KBM-7 (cell line): ENCODE data around the gene TLE2.
"Not testable (repeated sequence)": the region's sequence is repeated elsewhere in the genome, so short reads cannot be mapped to it uniquely, and the experiment has no call there.

Experiments used
- DNase-seq: peaks from one replicate; pipeline ENCODE4 v3.0.0-alpha.2; 2015
- in situ Hi-C: fragments of 300-500 bp; cut with MboI; formaldehyde crosslinking; loops from 2 replicates; pipeline ENCODE4 v1.14.3; 2020; ENCODE audit warnings: low sequenced_read_pairs, low pct_unique_long_range_greater_than_20kb, mixed read lengths

TLE2 gene

DNA sequence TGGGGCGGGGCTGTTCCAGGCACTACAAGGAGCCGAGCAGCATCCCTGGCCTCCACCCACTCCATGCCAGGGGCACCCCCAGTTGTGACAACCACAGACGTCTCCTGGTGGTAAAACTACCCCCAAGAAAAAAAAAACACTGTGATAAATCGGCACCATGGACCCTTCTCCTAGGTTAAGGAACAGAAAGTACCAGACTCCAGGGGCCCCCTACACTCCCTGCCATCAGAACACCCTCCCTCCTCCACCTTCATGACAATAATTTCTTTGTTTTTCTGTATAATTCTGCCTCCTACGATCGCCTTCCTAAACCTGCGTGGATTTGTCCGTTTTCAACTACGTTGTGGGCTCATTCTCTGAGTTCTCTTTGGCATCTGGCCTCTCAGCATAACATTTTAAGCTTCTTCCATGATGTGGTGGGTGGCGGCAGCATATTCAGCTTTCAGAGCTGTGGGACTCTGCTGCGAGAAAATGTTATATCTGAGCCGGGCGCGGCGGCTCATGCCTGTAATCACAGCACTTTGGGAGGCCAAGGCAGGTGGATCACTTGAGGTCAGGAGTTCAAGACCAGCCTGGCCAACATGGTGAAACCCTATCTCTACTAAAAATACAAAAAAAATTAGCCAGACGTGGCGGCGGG is 8.6 kb downstream of the TLE2 start:
- in situ Hi-C loops: no loop called here
- no peak for DNase-seq

DNA sequence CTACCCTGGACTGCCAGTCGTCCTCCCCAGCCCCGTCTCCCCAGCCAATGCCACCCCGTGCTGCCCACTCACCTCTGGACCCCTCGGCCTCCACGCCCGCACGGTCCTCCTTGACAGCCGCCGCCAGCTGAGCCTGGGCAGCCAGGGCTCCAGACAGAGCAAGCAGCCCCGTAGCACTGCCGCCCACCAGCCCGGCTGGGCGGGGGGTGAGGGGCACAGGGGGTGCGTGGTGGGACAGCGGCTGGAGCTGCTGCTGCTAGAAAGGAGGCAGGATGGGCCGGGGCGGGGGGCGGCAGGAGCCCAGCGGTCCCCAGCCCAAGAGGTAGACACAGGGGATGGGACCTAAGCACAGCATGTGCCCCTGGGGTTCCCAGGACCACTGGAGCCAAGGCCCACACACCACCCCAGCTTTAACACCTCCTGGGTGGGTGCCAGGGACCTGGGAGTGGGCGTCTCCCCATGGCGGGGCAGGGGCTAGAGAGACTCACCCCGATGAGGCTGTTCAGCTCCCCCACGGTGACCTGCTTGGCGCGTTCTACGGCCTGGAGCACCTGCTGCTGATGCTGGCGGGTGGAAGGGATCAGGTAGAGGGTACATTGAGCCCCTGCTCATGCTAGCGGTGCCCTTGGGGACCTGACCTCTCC is 9.7 kb downstream of the TLE2 start:
- no peak for DNase-seq
- in situ Hi-C loops: no loop called here

GRCh38 chr19:3017923-3018322 is 11.2 kb downstream of the TLE2 start:
- DNase-seq: no peak
- in situ Hi-C loops: no loop called here

- no peak for DNase-seq
- in situ Hi-C loops: no loop called here
Measured at GRCh38 chr19:3015126-3016057, 13.7 kb downstream of the TLE2 start.

GRCh38 chr19:3014135-3014534 is 14.9 kb downstream of the TLE2 start:
- DNase-seq: no peak
- in situ Hi-C loops: no loop called here

DNA sequence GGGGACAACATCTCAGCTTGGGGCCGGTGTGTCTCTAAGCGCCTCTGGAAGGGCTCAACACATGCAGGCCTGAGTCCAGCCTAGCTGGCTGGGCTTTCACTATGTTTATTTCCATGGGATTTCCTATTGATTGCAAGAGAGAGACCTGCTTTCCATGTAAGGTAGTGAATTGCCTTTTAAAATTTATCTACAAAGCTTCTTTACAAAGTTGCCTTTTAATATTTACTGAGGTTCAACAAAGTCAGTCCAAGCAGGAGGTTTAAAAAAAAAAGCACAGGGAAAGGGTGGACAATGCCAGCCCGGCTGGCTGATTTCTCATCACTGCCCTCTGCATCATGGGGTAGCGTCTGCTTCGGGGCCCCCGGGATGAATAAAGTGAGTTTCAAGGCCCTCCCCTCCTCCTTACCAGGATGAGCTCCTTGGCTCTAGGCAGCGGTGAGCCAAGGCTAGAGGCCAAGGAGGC is 15.8 kb downstream of the TLE2 start:
- in situ Hi-C loops: no loop called here
- DNase-seq: no peak

DNA sequence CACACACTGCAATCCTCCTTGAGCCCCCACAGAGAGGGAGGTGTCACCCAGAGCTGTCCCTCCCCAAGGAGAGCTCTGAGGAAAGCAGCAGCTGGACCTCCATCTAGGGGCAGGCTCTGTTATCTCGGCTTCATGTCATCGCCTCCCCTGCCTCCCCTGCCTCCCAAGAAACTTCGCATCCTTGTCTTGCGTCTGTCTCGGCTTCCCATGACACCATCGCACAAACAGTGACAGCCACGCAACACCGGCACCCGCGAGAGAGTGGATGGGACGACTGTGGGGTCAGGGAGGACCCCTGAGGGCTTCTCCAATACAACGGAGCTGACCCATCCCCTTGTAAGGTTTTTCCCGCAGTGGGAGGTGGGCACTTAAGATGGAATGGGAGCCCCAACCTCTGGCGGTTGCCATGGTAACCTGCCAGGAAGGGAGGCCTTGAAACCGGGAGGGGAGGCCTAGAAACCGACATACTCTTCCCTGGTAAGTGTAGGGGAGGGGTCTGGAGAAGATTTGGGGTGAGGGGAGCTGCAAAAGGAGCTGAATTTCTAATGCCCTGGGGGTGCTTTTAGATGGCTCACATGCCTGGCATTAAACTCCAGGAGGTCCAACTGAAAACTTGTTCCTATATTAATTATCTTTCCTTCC is 16.3 kb downstream of the TLE2 start:
- no peak for DNase-seq

GRCh38 chr19:3012059-3012458 is 17.0 kb downstream of the TLE2 start:
- in situ Hi-C loops, DNase-seq: not testable (repeated sequence)

More for the DNA sequence above, 16.3 kb downstream of the TLE2 start:
- in situ Hi-C loops: no loop called here

GRCh38 chr19:3010871-3011270 is 18.2 kb downstream of the TLE2 start:
- DNase-seq: no peak
- in situ Hi-C loops: no loop called here

- in situ Hi-C loops: no loop called here
- DNase-seq: no peak
Measured at GRCh38 chr19:3008994-3009393, 20.1 kb downstream of the TLE2 start.

DNA sequence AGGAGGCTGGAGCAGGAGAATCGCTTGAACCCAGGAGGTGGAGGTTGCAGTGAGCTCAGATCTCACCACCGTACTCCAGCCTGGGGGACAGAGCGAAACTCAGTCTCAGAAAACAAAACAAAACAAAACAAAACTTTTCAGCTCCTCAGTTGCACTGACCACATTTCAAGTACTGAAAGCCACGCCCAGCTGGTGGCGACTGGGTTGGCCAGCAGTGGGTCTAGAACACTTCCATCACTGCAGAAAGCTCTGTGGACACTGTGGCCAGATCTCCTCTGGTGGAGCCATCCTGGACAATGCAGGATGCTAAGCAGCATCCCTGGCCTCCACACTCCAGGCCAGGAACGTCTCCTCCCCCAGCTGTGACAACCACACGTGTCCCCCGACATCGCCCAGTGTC is 21.1 kb downstream of the TLE2 start:
- in situ Hi-C loops: no loop called here
- DNase-seq: no peak

DNA sequence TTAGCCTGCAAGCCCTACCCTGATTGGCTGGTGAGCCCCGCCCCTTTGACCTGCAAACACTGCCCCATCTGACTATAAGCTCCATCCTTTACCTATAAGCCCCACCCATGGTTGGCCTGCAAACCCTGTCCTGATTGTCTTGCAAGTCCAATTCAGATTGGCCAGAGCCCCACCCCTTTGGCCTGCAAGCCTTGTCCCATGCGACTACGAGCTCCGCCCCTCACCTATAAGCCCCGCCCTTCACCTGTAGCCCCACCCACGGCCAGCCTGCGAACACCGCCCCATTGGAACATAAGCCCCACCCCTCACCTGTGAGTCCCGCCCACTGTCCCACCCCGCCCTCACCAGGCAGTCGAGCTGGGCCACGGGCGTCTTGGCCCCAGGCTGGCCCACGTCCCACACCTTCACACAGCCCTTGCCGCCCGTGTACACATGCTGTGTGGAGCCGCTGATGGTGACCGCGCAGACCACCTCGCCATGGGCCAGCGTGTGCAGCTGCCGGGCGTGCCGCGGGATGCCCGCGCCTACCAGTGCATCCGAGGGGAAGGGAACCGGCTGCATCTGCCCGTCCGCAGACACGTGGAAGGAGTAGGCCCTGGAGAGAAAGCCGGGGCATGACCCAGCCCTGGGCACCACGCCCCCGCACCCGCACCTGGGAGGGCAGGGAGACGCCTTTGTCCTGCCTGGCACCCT is 22.9 kb downstream of the TLE2 start:
- no peak for DNase-seq
- in situ Hi-C loops: no loop called here

- in situ Hi-C loops: no loop called here
- DNase-seq: no peak
Measured at GRCh38 chr19:3005345-3005744, 23.7 kb downstream of the TLE2 start.

DNA sequence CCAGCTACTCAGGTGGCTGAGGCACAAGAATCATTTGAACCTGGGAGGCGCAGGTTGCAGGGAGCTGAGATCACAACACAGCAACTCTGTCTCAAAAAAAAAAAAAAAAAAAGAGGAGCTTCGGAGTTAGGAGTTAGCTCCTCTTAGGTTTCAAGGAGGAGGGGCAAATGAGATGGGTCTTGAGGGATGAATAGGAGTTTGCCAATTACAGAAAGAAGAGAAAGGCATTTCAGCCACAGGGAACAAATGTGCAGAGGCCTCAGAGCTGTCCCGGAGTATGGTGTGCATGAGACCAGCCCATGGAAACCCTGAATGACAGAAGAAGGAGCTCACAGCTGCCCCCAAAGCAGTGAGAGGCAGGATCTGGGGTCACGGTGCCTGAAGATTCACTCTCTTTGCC is 24.6 kb downstream of the TLE2 start:
- DNase-seq: no peak
- in situ Hi-C loops: no loop called here

GRCh38 chr19:3003046-3003445 is 26.0 kb downstream of the TLE2 start:
- in situ Hi-C loops: no loop called here
- no peak for DNase-seq

- DNase-seq: no peak
- in situ Hi-C loops: no loop called here
Measured at GRCh38 chr19:3001235-3001800, 27.8 kb downstream of the TLE2 start.

DNA sequence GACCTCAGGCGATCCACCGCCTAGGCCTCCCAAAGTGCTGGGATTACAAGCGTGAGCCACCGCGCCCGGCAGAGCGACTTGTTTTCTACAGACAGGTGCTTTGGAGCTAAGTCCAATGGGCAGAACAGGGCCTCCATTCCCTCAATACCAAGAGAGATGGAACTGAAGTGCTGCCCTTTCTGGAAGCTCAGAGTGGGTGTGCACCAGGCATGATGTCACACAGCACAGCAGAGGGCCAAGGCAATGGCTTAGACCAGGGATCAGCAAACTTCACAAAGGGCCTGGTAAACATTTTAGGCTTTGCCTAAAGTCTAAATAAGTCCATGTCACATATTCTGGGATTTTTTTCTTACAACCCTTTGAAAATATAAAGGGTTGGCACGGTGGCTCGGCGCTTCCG is 30.4 kb downstream of the TLE2 start:
- DNase-seq: no peak
- in situ Hi-C loops: no loop called here

DNA sequence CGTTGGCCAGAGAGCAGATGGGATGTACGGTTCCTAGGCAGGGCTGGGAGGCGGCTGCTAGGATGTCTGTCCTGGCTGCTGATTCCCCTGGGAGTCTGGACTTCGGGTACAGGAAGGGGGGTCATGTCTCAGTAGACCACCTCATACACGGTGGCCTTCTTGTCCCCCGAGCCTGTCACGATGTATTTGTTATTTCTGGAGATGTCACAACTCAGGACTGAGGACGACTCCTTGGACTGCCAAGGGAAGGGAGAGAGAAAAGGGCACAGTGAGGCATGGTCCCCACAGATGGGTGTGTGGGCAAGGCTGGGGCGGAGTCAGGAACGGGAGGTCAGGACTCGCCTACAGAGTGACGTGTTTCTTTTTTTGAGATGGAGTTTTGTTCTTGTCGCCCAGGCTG is 31.4 kb downstream of the TLE2 start:
- no peak for DNase-seq
- in situ Hi-C loops: no loop called here
